Spinal cord (tissue), 10 donors: Measurements from ENCODE around the gene EDARADD. TPM values are rescaled to one million over a fixed set of nuclear protein-coding genes. Genes with fewer than 3 reads are reported as not detected.

Experiments used
- DNase-seq, 6 donors: peaks; one replicate each; pipeline versions ENCODE4 v3.0.0 to v3.0.0-alpha.2; 2013 to 2015; ENCODE audit warnings: low spot score in 6 of 6, low read depth in 4 of 6
- H3K27ac ChIP-seq: one replicate; pipeline ENCODE4 v1.5.1; 2013; ENCODE audit warnings: low read depth, low read length, control low read depth
- H3K27me3 ChIP-seq: one replicate; pipeline ENCODE4 v1.6.1; 2013; ENCODE audit warnings: low read length; ENCODE audit not compliant: control insufficient read depth, insufficient read depth
- H3K36me3 ChIP-seq: one replicate; pipeline ENCODE4 v1.6.1; 2013; ENCODE audit warnings: low read length; ENCODE audit not compliant: control insufficient read depth, insufficient read depth
- H3K4me1 ChIP-seq: one replicate; pipeline ENCODE4 v1.6.1; 2013; ENCODE audit warnings: low read length; ENCODE audit not compliant: control insufficient read depth, insufficient read depth
- H3K4me3 ChIP-seq: one replicate; pipeline ENCODE4 v1.5.1; 2013; ENCODE audit warnings: low read depth, low read length, control low read depth
- H3K9me3 ChIP-seq: one replicate; pipeline ENCODE4 v1.6.1; 2013; ENCODE audit warnings: low read length; ENCODE audit not compliant: control insufficient read depth, insufficient read depth
- WGBS: methylation state at CpG from one replicate; pipeline ENCODE4 v1.1.5; 2013; ENCODE audit warnings: missing lambda C conversion rate; ENCODE audit not compliant: insufficient coverage; 5-methylcytosine and 5-hydroxymethylcytosine counted together
- polyA plus RNA-seq, 2 donors: library from polyadenylated mRNA; unstranded; fragments of 120-200 nt; gene quantifications; one replicate each; pipeline ENCODE4 v1.2.1, GENCODE V29; 2013; ENCODE audit not compliant: insufficient read length in 2 of 2
- total RNA-seq, 2 donors: library from RNA; depleted of rRNA in 1 of 2; stranded (reverse); fragments of 120-200 nt in 1 of 2; fragments of >200 nt in 1 of 2; gene quantifications; one replicate each; pipeline versions ENCODE4 v1.2.3 to v1.2.4, GENCODE V29; 2013 to 2014
- donor health status: healthy.

EDARADD gene
- total and polyA plus RNA-seq, 4 donors = 0.89 to 2.1 (median 1.4) TPM

- peaks cover 24% of the 10 kb centered on the region for H3K27me3 ChIP-seq
- no peaks in the 10 kb centered on the region for H3K9me3 ChIP-seq
- H3K4me1 ChIP-seq = peaks cover 5% of the 10 kb centered on the region
- H3K4me3 ChIP-seq = no peak overlapping the region
- 31% methylated on average over 7 of the region's 8 CpGs for WGBS
- H3K36me3 ChIP-seq = no peaks in the 10 kb centered on the region
- H3K27ac ChIP-seq = no peak overlapping the region
- DNase-seq = peak in 1 of 6 donors; percentile 16
These were observed 6.0 kb downstream of the EDARADD start for GRCh38 chr1:236400061-236400603.

GRCh38 chr1:236401698-236402097 lies 7.6 kb downstream of the EDARADD start:
- no peaks in the 10 kb centered on the region for H3K36me3 ChIP-seq
- no peak overlapping the region for H3K4me3 ChIP-seq
- 97% methylated on average over 6 of the region's 7 CpGs for WGBS
- H3K9me3 ChIP-seq = no peaks in the 10 kb centered on the region
- H3K27ac ChIP-seq = no peak overlapping the region
- peaks cover 12% of the 10 kb centered on the region for H3K27me3 ChIP-seq
- DNase-seq = no peak
- H3K4me1 ChIP-seq = peaks cover 5% of the 10 kb centered on the region

- Histone ChIP-seq H3K36me3 (no peaks in the 10 kb centered on the region), H3K27ac (no peak overlapping the region), H3K9me3 (no peaks in the 10 kb centered on the region), H3K4me3 (no peak overlapping the region), H3K27me3 (peaks cover 3% of the 10 kb centered on the region), H3K4me1 (peaks cover 5% of the 10 kb centered on the region)
- 91% methylated on average over 13 of the region's 18 CpGs for WGBS
- DNase-seq = no peak
These were observed 10.0 kb downstream of the EDARADD start for GRCh38 chr1:236403905-236404696.

- 83% methylated on average over 5 of the region's 5 CpGs for WGBS
- H3K4me1 ChIP-seq = no peaks in the 10 kb centered on the region
- no peaks in the 10 kb centered on the region for H3K9me3 ChIP-seq
- H3K4me3 ChIP-seq = no peak overlapping the region
- DNase-seq = no peak
- no peak overlapping the region for H3K27ac ChIP-seq
- H3K36me3 ChIP-seq = no peaks in the 10 kb centered on the region
- H3K27me3 ChIP-seq = no peaks in the 10 kb centered on the region
These were observed 13.0 kb downstream of the EDARADD start for GRCh38 chr1:236407059-236407458.

- no peak for DNase-seq
- Histone ChIP-seq H3K4me3 (no peak overlapping the region), H3K36me3 (no peaks in the 10 kb centered on the region), H3K27ac (no peak overlapping the region), H3K27me3 (no peaks in the 10 kb centered on the region), H3K4me1 (no peaks in the 10 kb centered on the region), H3K9me3 (no peaks in the 10 kb centered on the region)
- WGBS = 14% methylated on average over 1 of the region's 3 CpGs
These were observed 19.6 kb downstream of the EDARADD start for GRCh38 chr1:236413688-236414087.

- peak in 1 of 6 donors; percentile 9 for DNase-seq
- WGBS = 85% methylated on average over 5 of the region's 6 CpGs
These were observed 22.1 kb downstream of the EDARADD start for GRCh38 chr1:236416165-236416564.

GRCh38 chr1:236417336-236417735 lies 23.2 kb downstream of the EDARADD start:
- no peaks in the 10 kb centered on the region for H3K9me3 ChIP-seq
- no peak overlapping the region for H3K4me3 ChIP-seq
- 100% methylated on average over 2 of the region's 3 CpGs for WGBS
- H3K36me3 ChIP-seq = no peaks in the 10 kb centered on the region
- H3K27me3 ChIP-seq = no peaks in the 10 kb centered on the region
- DNase-seq = no peak
- no peak overlapping the region for H3K27ac ChIP-seq
- no peaks in the 10 kb centered on the region for H3K4me1 ChIP-seq

More at GRCh38 chr1:236416165-236416564, 22.1 kb downstream of the EDARADD start:
- Histone ChIP-seq H3K27me3 (no peaks in the 10 kb centered on the region), H3K9me3 (no peaks in the 10 kb centered on the region), H3K27ac (no peak overlapping the region), H3K4me1 (no peaks in the 10 kb centered on the region), H3K36me3 (no peaks in the 10 kb centered on the region), H3K4me3 (no peak overlapping the region)

GRCh38 chr1:236419502-236419901 lies 25.4 kb downstream of the EDARADD start:
- Histone ChIP-seq H3K27me3 (no peaks in the 10 kb centered on the region), H3K36me3 (no peaks in the 10 kb centered on the region), H3K4me3 (no peak overlapping the region), H3K4me1 (no peaks in the 10 kb centered on the region), H3K9me3 (no peaks in the 10 kb centered on the region), H3K27ac (no peak overlapping the region)
- DNase-seq = no peak
- WGBS = 80% methylated on average over 3 of the region's 7 CpGs

- Histone ChIP-seq H3K36me3 (no peaks in the 10 kb centered on the region), H3K27me3 (no peaks in the 10 kb centered on the region), H3K4me3 (no peak overlapping the region), H3K4me1 (no peaks in the 10 kb centered on the region), H3K9me3 (no peaks in the 10 kb centered on the region), H3K27ac (no peak overlapping the region)
- 100% methylated on average over 1 of the region's 4 CpGs for WGBS
- DNase-seq = no peak
These were observed 26.9 kb downstream of the EDARADD start for GRCh38 chr1:236421022-236421421.
